Measurements from ENCODE around the gene TNIK.

DNA sequence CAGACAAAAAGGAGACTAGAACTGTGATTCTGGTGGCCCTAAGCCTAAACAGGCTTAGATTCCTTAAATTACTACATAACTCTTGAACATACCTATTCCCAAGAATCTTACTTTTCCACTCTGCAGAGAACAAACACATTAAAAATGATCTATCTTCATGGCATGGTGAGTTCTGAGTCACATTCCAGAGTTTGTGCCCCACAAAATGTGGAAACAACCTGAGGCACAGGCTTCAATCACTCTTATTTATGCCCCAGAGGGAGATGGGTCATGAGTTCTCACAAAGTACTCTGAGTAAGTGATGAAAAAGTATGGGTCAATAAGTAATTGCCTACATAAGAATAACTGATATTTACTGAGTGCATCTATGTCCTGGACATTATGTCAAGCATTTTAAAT, 296.1 kb downstream of the TNIK start:
- TF ChIP-seq CTCF (conservative IDR thresholded peaks at IDR 0.05; ENCODE audit: low read depth, low read length), result no peak
- TF ChIP-seq EZH2 (IDR thresholded peaks at IDR 0.05; ENCODE audit: low read length, unreplicated experiment), result no peak
- TF ChIP-seq EZH2phosphoT487 (IDR thresholded peaks at IDR 0.05; ENCODE audit: borderline replicate concordance, low read length), result no peak
